ACHN (cell line): Measurements from ENCODE around the gene ARHGAP44.
"Not testable (repeated sequence)": the region's sequence is repeated elsewhere in the genome, so short reads cannot be mapped to it uniquely, and the experiment has no call there.

Source experiments
- DNase-seq: peaks from one replicate; pipeline ENCODE4 v3.0.0-alpha.2; 2015
- in situ Hi-C: cut with HindIII; loops from 2 replicates; pipeline ENCODE4 v1.10.0; 2017; ENCODE audit warnings: low sequenced_read_pairs, low pct_ligation_motif_present, low pct_unique_long_range_greater_than_20kb

The ARHGAP44 gene

GRCh38 chr17:12877953-12878669 lies 88.8 kb downstream of the ARHGAP44 start:
- no peak for DNase-seq
- in situ Hi-C loops, result no loop called here

- DNase-seq, in situ Hi-C loops: not testable (repeated sequence)
Observed at GRCh38 chr17:12879096-12879495, 89.8 kb downstream of the ARHGAP44 start.

- in situ Hi-C loops, result no loop called here
- no peak for DNase-seq
Observed at GRCh38 chr17:12883472-12883871, 94.2 kb downstream of the ARHGAP44 start.

- no peak for DNase-seq
- in situ Hi-C loops, result no loop called here
Observed at GRCh38 chr17:12887088-12887487, 97.8 kb downstream of the ARHGAP44 start.

GRCh38 chr17:12896180-12896785 lies 107.0 kb downstream of the ARHGAP44 start:
- DNase-seq, result no peak
- in situ Hi-C loops, result no loop called here

- in situ Hi-C loops, result no loop called here
- no peak for DNase-seq
Observed at GRCh38 chr17:12898110-12898509, 108.8 kb downstream of the ARHGAP44 start.

GRCh38 chr17:12899604-12900003 lies 110.3 kb downstream of the ARHGAP44 start:
- no peak for DNase-seq
- in situ Hi-C loops, result no loop called here

GRCh38 chr17:12900474-12900873 lies 111.2 kb downstream of the ARHGAP44 start:
- DNase-seq, result no peak
- in situ Hi-C loops, result no loop called here

GRCh38 chr17:12902046-12902445 lies 112.7 kb downstream of the ARHGAP44 start:
- in situ Hi-C loops, result no loop called here

GRCh38 chr17:12907477-12907876 lies 118.2 kb downstream of the ARHGAP44 start:
- no peak for DNase-seq
- in situ Hi-C loops, result no loop called here

More at GRCh38 chr17:12902046-12902445, 112.7 kb downstream of the ARHGAP44 start:
- no peak for DNase-seq

GRCh38 chr17:12909046-12909445 lies 119.7 kb downstream of the ARHGAP44 start:
- in situ Hi-C loops, result no loop called here
- no peak for DNase-seq

GRCh38 chr17:12909511-12909910 lies 120.2 kb downstream of the ARHGAP44 start:
- in situ Hi-C loops, result no loop called here

GRCh38 chr17:12911239-12911638 lies 121.9 kb downstream of the ARHGAP44 start:
- no peak for DNase-seq
- in situ Hi-C loops, result no loop called here

More at GRCh38 chr17:12909511-12909910, 120.2 kb downstream of the ARHGAP44 start:
- no peak for DNase-seq

- in situ Hi-C loops, result no loop called here
- DNase-seq, result no peak
Observed at GRCh38 chr17:12917399-12917798, 128.1 kb downstream of the ARHGAP44 start.

- in situ Hi-C loops, result no loop called here
- DNase-seq, result no peak
Observed at GRCh38 chr17:12918142-12918541, 128.8 kb downstream of the ARHGAP44 start.

- no peak for DNase-seq
- in situ Hi-C loops, result no loop called here
Observed at GRCh38 chr17:12922120-12922519, 132.8 kb downstream of the ARHGAP44 start.

GRCh38 chr17:12924614-12925013 lies 135.3 kb downstream of the ARHGAP44 start:
- no peak for DNase-seq
- in situ Hi-C loops, result no loop called here

- in situ Hi-C loops, result no loop called here
Observed at GRCh38 chr17:12927001-12927400, 137.7 kb downstream of the ARHGAP44 start.

GRCh38 chr17:12927541-12928425 lies 138.5 kb downstream of the ARHGAP44 start:
- in situ Hi-C loops, result no loop called here
- DNase-seq, result no peak

More at GRCh38 chr17:12927001-12927400, 137.7 kb downstream of the ARHGAP44 start:
- DNase-seq, result no peak
